Stimulated activated CD4-positive, alpha-beta T cell treated with anti-CD3 and anti-CD28 coated beads, Interleukin-12 subunit alpha, Interleukin-12 subunit beta, amount 100 ng/mL, for 48 hours (primary cell): Measurements from ENCODE around the gene BCCIP.

Experiments used
- DNase-seq, 3 donors: peaks; one replicate each; pipeline ENCODE4 v3.0.0-alpha.2; 2020; ENCODE audit warnings: low read depth in 2 of 3, low spot score in 1 of 3

Gene BCCIP

GRCh38 chr10:125883211-125883610 lies 59.9 kb downstream of the BCCIP start:
- DNase-seq = no peak
